Left forelimb (tissue), 1 donor: ENCODE data around the gene DENND6B.
"Not testable (repeated sequence)": the region's sequence is repeated elsewhere in the genome, so short reads cannot be mapped to it uniquely, and the experiment has no call there.

Source experiments
- DNase-seq: peaks from one replicate; pipeline ENCODE4 v3.0.0-alpha.2; 2018; ENCODE audit warnings: low spot score

DENND6B gene

GRCh38 chr22:50273352-50273751 lies 53.5 kb downstream of the DENND6B start:
- DNase-seq: not testable (repeated sequence)

DNA sequence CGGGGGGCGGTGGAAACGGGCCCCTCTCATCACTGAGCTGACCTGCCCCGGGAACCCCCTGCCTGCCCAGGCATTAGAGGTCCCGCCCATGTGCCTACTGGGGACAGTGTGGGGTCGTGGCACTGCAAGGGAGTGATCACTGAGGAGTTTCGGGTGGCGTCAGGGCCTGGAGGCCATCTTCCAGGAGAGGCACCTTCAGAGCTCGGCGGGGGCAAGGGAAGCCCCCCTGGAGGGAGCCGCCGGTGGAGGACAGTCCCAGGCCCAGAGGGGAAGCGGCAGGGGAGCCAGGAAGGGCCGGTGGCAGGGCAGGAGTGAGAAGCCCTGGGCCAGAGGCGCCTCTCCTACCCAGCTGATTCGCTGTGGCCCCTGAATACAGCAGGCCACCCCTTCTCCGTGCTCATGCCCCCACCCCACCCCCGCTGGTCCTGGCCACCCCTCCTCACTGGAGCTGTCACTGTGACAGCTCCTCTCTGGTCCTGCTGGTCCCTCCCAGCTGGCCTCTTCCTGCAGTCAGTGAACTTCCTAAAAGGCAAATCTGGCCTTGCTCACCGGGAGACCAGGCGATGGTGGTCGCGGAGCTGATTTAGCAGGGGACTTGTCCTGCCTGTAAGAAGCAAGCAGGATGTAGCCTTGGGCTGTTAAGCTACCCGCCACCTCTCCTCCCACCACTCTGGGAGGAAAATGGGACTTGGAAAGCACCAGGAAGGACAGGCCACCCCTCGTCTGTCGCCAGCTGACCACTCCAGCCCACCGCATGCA lies 54.6 kb downstream of the DENND6B start:
- DNase-seq: no peak

GRCh38 chr22:50271519-50271970 lies 55.3 kb downstream of the DENND6B start:
- DNase-seq: no peak

- DNase-seq: peak; percentile 84
Observed at GRCh38 chr22:50270666-50271394, 56.0 kb downstream of the DENND6B start.

- no peak for DNase-seq
Observed at GRCh38 chr22:50269970-50270665, 56.7 kb downstream of the DENND6B start, which contains the start of gene MAPK11. MAPK11 (minus strand) TSS chr22:50270380; CDS start chr22:50270292, 88 bp downstream.

GRCh38 chr22:50269573-50269969 lies 57.2 kb downstream of the DENND6B start:
- DNase-seq: no peak

- no peak for DNase-seq
Observed at GRCh38 chr22:50268655-50269113, 58.1 kb downstream of the DENND6B start.

DNA sequence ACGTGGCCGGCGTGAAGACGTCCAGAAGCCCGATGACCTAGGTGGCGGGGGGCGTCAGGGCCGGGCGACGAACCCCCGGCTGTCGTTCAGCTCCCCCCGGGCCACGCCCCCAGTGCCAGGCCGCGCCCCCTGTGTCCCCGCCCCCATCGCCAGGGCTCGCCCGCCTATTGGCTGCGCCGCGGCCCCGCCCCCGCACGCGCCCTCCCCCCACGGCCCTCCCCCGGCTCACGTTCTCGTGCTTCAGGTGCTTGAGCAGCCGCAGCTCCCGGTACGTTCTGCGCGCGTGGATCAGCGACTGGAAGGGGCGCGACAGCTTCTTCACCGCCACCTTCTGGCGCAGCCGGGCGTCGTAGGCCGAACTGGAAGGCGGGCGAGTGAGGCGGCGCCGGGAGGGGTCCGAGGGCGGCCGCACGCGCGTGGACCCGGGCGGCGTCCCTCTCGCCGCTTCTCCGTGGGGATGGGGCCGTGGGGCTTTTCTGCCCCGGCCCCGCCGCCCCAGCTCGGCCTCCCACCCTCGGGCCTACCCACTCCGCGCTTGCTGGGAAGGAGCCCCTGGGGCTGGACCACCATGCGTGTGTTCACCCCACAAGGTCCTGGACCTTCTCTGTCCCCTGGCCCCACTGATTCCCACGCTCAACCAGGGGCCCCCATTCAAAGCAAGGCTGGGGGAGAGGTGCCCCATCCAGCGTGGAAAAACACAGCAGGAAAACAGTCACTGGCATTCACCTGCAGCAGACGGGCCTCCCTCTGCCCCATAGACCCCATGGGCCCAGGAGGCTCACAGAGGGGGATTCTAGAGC lies 59.0 kb downstream of the DENND6B start:
- peak; percentile 82 for DNase-seq

DNA sequence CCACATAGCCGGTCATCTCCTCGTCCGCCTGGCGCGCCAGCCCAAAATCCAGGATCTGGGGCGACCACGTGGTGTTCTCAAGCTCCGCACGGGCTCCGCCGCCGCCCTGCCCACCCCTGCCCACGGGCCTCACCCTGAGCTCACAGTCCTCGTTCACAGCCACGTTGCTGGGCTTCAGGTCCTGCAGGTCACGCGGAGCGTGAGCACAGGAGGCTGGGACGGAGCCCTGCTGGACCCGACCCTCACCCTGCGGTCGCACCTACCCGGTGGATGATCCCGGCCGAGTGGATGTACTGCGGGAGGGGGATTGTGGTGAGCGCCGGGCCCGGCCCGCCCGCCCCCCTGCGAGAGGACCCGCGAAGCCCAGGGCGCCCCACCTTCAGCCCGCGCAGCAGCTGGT lies 59.8 kb downstream of the DENND6B start:
- no peak for DNase-seq

GRCh38 chr22:50264946-50265669 lies 61.7 kb downstream of the DENND6B start:
- DNase-seq: no peak

DNA sequence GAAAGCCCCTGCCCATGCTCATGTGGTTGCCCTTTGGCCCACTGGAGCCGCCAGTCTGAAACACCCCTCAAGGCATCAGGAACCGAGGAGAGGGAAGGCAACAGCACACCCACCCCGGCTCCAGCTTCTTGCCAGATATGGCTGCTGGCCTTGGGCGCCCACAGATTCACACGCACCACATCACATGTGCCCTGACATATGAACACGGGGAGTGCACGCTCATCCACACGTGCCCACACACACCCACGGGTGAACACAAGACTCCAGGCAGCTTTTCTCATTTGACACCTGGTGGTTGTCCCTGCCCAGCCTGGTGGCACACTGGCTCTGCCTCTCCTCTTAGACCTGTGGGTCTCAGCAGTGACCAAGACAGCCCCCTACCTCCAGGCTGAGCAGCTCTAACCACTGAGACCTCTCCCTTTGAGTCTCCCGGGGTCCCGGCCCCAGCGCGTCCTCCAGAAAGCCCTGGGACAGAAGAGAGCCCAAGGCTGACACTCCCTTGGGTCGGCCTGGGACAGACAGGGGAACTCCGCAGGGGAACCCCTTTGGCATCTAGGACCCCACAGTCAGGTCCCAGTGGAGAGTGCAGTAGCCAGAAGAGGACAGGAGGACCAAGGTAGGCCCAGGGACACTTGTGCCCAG lies 62.6 kb downstream of the DENND6B start:
- DNase-seq: no peak

DNA sequence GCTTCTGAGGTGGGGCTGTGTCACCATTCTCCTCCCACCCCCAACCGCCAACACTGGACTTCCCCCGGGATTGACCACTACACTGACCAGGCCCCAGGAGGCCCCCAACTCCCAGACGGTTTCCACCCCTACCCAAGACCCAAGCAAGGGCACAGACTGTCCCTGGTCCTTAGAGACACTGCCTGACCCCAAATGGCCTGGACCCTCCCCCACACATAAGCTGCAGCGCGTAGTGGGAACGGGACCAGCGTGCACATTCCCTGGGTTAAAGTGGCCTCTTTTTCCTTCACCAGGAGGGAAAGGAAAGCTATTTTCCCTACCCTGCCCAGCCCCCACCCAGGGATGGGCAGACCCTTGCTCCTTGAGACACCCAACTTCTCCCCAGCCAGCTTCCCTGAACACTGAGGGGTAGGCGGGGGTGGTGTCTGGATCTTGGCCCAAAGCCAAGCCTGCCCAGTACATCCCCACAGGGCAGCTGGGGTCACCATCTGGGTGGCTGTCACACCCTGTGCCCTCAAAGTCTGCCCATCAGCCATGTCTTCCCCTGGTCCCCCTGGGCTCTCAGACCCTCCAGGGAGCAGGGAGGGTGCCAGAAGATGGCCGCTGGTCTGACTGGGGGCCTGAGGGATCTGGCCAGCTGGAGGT lies 63.7 kb downstream of the DENND6B start:
- no peak for DNase-seq

GRCh38 chr22:50262460-50262911 lies 64.3 kb downstream of the DENND6B start:
- no peak for DNase-seq

GRCh38 chr22:50261615-50262459 lies 65.0 kb downstream of the DENND6B start, which contains the start of gene MAPK12:
MAPK12 (minus strand) TSS chr22:50261683; CDS start chr22:50261509, 174 bp downstream.
- no peak for DNase-seq

- no peak for DNase-seq
Observed at GRCh38 chr22:50260801-50261614, 65.8 kb downstream of the DENND6B start.

GRCh38 chr22:50260434-50260800 lies 66.4 kb downstream of the DENND6B start:
- no peak for DNase-seq

- DNase-seq: no peak
Observed at GRCh38 chr22:50259302-50259701, 67.5 kb downstream of the DENND6B start.
